HCT116 (cell line): ENCODE measurements around the gene STAT2. TPM values are rescaled to one million over a fixed set of nuclear protein-coding genes. Genes with fewer than 3 reads are reported as not detected.

ENCODE experiments used
- ATAC-seq: fragments of 200-7000 bp; cut with Tn5 transposase; 2 replicates; pipeline ENCODE4 v1.9.1; 2020; ENCODE audit warnings: mild to moderate bottlenecking, moderate library complexity
- BruUV-seq: library from RNA; stranded (reverse); fragments of 400-500 nt; replicated peaks from 2 replicates; lab custom pipeline; 2021; lab: Mats Ljungman, UMichigan
- CTCF ChIA-PET: fragments of 300-600 bp; sonication (Branson Sonifier 250); formaldehyde crosslinking; loops from one replicate; lab custom pipeline; 2021; ENCODE audit warnings: antibody characterized with exemption; lab: Charles Lee
- POLR2A ChIA-PET: fragments of 300-600, 350-600 bp; sonication (Branson Sonifier 250); formaldehyde crosslinking; loops from one replicate; lab custom pipeline; 2021; ENCODE audit warnings: antibody characterized with exemption; lab: Charles Lee
- RAD21 ChIA-PET, 2 experiments: fragments of 300-600 bp; sonication (Branson Sonifier 250); formaldehyde crosslinking; loops; one replicate each; lab custom pipeline; 2023; ENCODE audit warnings: low total read pairs in 2 of 2; ENCODE audit not compliant: uncharacterized antibody in 2 of 2, unreplicated experiment in 2 of 2, low non-redundant PET in 1 of 2; lab: Charles Lee
- DNase-seq: peaks from one replicate; pipeline ENCODE4 v3.0.0-alpha.2; 2010; ENCODE audit warnings: low read depth, low spot score
- H2AFZ ChIP-seq: fragments of 200-600 bp; shearing (Covaris generic), sonication (generic); 2 replicates; pipeline ENCODE4 v1.6.1; 2017; ENCODE audit warnings: low read depth, mixed run types, mixed read lengths, antibody characterized with exemption, low read length; ENCODE audit not compliant: poor library complexity, severe bottlenecking
- H3K27ac ChIP-seq: 2 replicates; pipeline ENCODE4 v1.5.1; 2012; ENCODE audit warnings: low read depth, low read length
- H3K27me3 ChIP-seq: fragments of 200-600 bp; sonication (generic); 2 replicates; pipeline ENCODE4 v1.6.1; 2016; ENCODE audit warnings: mixed run types, low read length, mixed read lengths; ENCODE audit not compliant: insufficient read depth
- H3K36me3 ChIP-seq, 2 experiments: fragments of 200-500 bp in 1 of 2; fragments of 200-600 bp in 1 of 2; sonication (Bioruptor generic) in 1 of 2; sonication (generic) in 1 of 2; 2 replicates each; pipeline versions ENCODE4 v1.5.1 to v1.6.1; 2014 to 2016; ENCODE audit warnings: low read length in 2 of 2, inconsistent platforms in 1 of 2, mixed read lengths in 1 of 2, mixed run types in 1 of 2; ENCODE audit not compliant: insufficient read depth in 2 of 2, control insufficient read depth in 1 of 2
- H3K4me1 ChIP-seq, 2 experiments: fragments of 200-600 bp in 1 of 2; sonication (generic) in 1 of 2; 2 replicates each; pipeline versions ENCODE4 v1.5.1 to v1.6.1; 2012 to 2017; ENCODE audit warnings: low read length in 2 of 2, inconsistent platforms in 1 of 2, mild to moderate bottlenecking in 1 of 2, mixed read lengths in 1 of 2, mixed run types in 1 of 2, moderate library complexity in 1 of 2; ENCODE audit not compliant: insufficient read depth in 2 of 2, control insufficient read depth in 1 of 2
- H3K4me2 ChIP-seq: fragments of 200-600 bp; sonication (generic); 2 replicates; pipeline ENCODE4 v1.6.1; 2017; ENCODE audit warnings: mixed run types, low read length, mixed read lengths
- H3K4me3 ChIP-seq, 2 experiments: fragments of 200-600 bp in 1 of 2; sonication (generic) in 1 of 2; replicated peaks in 1 of 2; 2 replicates each; pipeline ENCODE4 v1.5.1; 2011 to 2016; ENCODE audit warnings: low read length in 2 of 2, control low read depth in 1 of 2, low read depth in 1 of 2, mild to moderate bottlenecking in 1 of 2, mixed read lengths in 1 of 2, mixed run types in 1 of 2
- H3K79me2 ChIP-seq: fragments of 200-600 bp; sonication (generic); 2 replicates; pipeline ENCODE4 v1.6.1; 2017; ENCODE audit warnings: mild to moderate bottlenecking, mixed run types, low read length, moderate library complexity, mixed read lengths; ENCODE audit not compliant: insufficient read depth
- H3K9ac ChIP-seq: fragments of 200-600 bp; sonication (generic); 2 replicates; pipeline ENCODE4 v1.6.1; 2016; ENCODE audit warnings: low read length, mixed read lengths
- H3K9me2 ChIP-seq: fragments of 200-600 bp; sonication (generic), shearing (Covaris generic); 2 replicates; pipeline ENCODE4 v1.6.1; 2017; ENCODE audit warnings: mixed run types, mild to moderate bottlenecking, moderate library complexity; ENCODE audit not compliant: insufficient read depth
- H3K9me3 ChIP-seq, 2 experiments: fragments of 200-500 bp in 1 of 2; fragments of 200-600 bp in 1 of 2; sonication (Bioruptor generic) in 1 of 2; sonication (generic) in 1 of 2; 2 replicates each; pipeline ENCODE4 v1.6.1; 2014 to 2017; ENCODE audit warnings: low read length in 2 of 2, mixed read lengths in 2 of 2, inconsistent platforms in 1 of 2, low read depth in 1 of 2, mild to moderate bottlenecking in 1 of 2, mixed run types in 1 of 2, moderate library complexity in 1 of 2; ENCODE audit not compliant: control insufficient read depth in 1 of 2, insufficient read depth in 1 of 2
- H4K20me1 ChIP-seq: fragments of 200-600 bp; sonication (generic), shearing (Covaris generic); 2 replicates; pipeline ENCODE4 v1.6.1; 2017; ENCODE audit warnings: mixed run types, mild to moderate bottlenecking, moderate library complexity; ENCODE audit not compliant: insufficient read depth
- CEBPB ChIP-seq: IDR thresholded peaks from 2 replicates; pipeline ENCODE4 v1.6.1; 2012; ENCODE audit warnings: low read depth
- EZH2 ChIP-seq: fragments of 200-600 bp; sonication (generic); IDR thresholded peaks from 2 replicates; pipeline ENCODE4 v1.6.1; 2017; ENCODE audit warnings: antibody characterized with exemption, mixed run types
- POLR2AphosphoS5 ChIP-seq: IDR thresholded peaks from 2 replicates; pipeline ENCODE4 v1.6.1; 2011; ENCODE audit warnings: mild to moderate bottlenecking, low read depth, low read length, moderate library complexity
- RAD21 ChIP-seq: IDR thresholded peaks from 2 replicates; pipeline ENCODE4 v1.6.1; 2012; ENCODE audit warnings: low read depth, mild to moderate bottlenecking
- SP1 ChIP-seq: IDR thresholded peaks from 2 replicates; pipeline ENCODE4 v1.6.1; 2012; ENCODE audit warnings: low read depth
- SRF ChIP-seq: IDR thresholded peaks from 2 replicates; pipeline ENCODE4 v1.6.1; 2012; ENCODE audit warnings: low read depth
- ZFX ChIP-seq: fragments of 450-650 bp; IDR thresholded peaks from 2 replicates; pipeline ENCODE4 v1.6.1; 2017
- intact Hi-C: fragments of 100-400 bp; cut with micrococcal nuclease; formaldehyde crosslinking; loops from 2 replicates; pipeline ENCODE4 v1.10.0; 2022
- total RNA-seq: library from RNA; stranded (reverse); gene quantifications from one replicate; pipeline ENCODE4 v1.2.1, GENCODE V29; 2021; ENCODE audit not compliant: unreplicated experiment
- TF ChIP-seq, protein P1 (sequence below), 3 experiments: fragments of 200-600 bp in 1 of 3; sonication (generic) in 1 of 3; IDR thresholded peaks in 2 of 3; conservative IDR thresholded peaks in 1 of 3; 2 replicates each; pipeline ENCODE4 v1.5.1; 2012 to 2017; ENCODE audit warnings: low read depth in 2 of 3, low read length in 2 of 3, antibody characterized with exemption in 1 of 3, borderline replicate concordance in 1 of 3, control low read depth in 1 of 3, mild to moderate bottlenecking in 1 of 3, mixed read lengths in 1 of 3, mixed run types in 1 of 3, moderate library complexity in 1 of 3; ENCODE audit not compliant: insufficient read depth in 1 of 3

Gene STAT2
- total RNA-seq, 1 experiment from 2014 or later = 53.1 TPM

- TF ChIP-seq, protein P1, sequence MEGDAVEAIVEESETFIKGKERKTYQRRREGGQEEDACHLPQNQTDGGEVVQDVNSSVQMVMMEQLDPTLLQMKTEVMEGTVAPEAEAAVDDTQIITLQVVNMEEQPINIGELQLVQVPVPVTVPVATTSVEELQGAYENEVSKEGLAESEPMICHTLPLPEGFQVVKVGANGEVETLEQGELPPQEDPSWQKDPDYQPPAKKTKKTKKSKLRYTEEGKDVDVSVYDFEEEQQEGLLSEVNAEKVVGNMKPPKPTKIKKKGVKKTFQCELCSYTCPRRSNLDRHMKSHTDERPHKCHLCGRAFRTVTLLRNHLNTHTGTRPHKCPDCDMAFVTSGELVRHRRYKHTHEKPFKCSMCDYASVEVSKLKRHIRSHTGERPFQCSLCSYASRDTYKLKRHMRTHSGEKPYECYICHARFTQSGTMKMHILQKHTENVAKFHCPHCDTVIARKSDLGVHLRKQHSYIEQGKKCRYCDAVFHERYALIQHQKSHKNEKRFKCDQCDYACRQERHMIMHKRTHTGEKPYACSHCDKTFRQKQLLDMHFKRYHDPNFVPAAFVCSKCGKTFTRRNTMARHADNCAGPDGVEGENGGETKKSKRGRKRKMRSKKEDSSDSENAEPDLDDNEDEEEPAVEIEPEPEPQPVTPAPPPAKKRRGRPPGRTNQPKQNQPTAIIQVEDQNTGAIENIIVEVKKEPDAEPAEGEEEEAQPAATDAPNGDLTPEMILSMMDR (IDR thresholded peaks at IDR 0.05 in 2 of 3, conservative IDR thresholded peaks at IDR 0.05 in 1 of 3; ENCODE audit: borderline replicate concordance in 1 of 3, insufficient read depth in 1 of 3, low read depth in 2 of 3, low read length in 2 of 3) = no peak
- TF ChIP-seq SP1 (no peak), ZFX (no peak), POLR2AphosphoS5 (no peak)
These were observed 27.3 kb downstream of the STAT2 start (continued) for GRCh38 chr12:56332512-56333196.

DNA sequence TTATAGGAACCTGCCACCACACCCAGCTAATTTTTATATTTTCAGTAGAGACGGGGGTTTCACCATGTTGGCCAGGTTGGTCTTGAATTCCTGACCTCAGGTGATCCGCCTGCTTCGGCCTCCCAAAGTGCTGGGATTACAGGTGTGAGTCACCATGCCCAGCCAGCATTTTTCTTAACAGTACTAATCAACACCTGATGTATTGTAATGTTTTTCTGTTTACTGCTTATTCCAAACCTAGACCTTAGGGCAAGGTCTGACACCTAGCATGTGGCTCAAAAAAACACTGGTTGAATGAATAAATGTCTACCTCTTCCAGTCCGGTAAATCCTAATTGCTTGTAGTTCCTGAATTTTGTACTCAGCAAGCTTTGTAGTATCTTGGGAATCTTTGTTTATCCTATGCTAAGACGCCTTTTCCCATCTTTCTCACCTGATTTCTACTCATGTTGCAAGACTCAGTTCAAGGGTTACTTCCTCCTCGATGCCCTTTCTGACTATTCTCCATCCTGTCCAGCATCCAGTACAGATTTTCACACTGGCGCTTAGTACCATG lies 28.9 kb downstream of the STAT2 start:
- Histone ChIP-seq H3K27me3 (no peaks in the 10 kb centered on the region), H3K79me2 (peaks cover 7% of the 10 kb centered on the region), H3K36me3 (no peaks in the 10 kb centered on the region; a peak in 1 of 4 replicates), H3K4me1 (peaks cover 11 to 24% of the 10 kb centered on the region in 2 experiments), H3K4me3 (no peak overlapping the region), H3K9me2 (no peaks in the 10 kb centered on the region), H3K27ac (no peak overlapping the region), H4K20me1 (no peaks in the 10 kb centered on the region), H3K9me3 (no peaks in the 10 kb centered on the region)
- ATAC-seq = no peak
- POLR2A ChIA-PET = no interaction called here
- no peak for DNase-seq
- intact Hi-C loops = loop anchor here (5.0 kb wide), 1 partner anchor 131 kb away; no protein-coding TSS in a partner anchor
- RAD21 ChIA-PET = no interaction called here
- no TSS peak for BruUV-seq
- no peak for TF ChIP-seq EZH2
- no peak for TF ChIP-seq RAD21
- TF ChIP-seq SRF = no peak
- no peak for TF ChIP-seq ZFX
- TF ChIP-seq CEBPB = no peak
- TF ChIP-seq SP1 = no peak
- TF ChIP-seq, all 23 proteins: peak for 0
- Histone ChIP-seq H3K4me2 (peak overlapping the region; percentile 37), H3K9ac (0 out of 2 replicates have a peak overlapping the region, but pooled peaks have one; percentile 30), H2AFZ (no peak overlapping the region)
- CTCF ChIA-PET = no interaction called here
